Heart left ventricle (tissue), 13 donors: Measurements from ENCODE around the gene RCE1.

Source experiments
- CTCF ChIP-seq, 12 donors: fragments of 200-600 bp; sonication (generic) in 4 of 12; IDR thresholded peaks; one replicate each; pipeline versions ENCODE4 v1.5.0 to v1.8.0; 2018 to 2022; ENCODE audit warnings: antibody characterized with exemption in 12 of 12, mild to moderate bottlenecking in 5 of 12
- POLR2A ChIP-seq, 2 donors: fragments of 450-650 bp; IDR thresholded peaks; one replicate each; pipeline ENCODE4 v1.6.1; 2017; ENCODE audit warnings: antibody characterized with exemption in 2 of 2, mild to moderate bottlenecking in 2 of 2, moderate library complexity in 2 of 2
- donor health status: ischemic (EF 13 %, LVEDD 7.1; RV severe dilation, severe dysfunction).
- donor health status: DM: no; HTN: yes; CAD: no.
- donor health status: DM: no; HTN: no; CAD: no.
- donor health status: ischemic (EF 25% LVEDD 6.9; RV normal size, moderate dysfunction).
- donor health status: ischemic (EF 25% LVEDD 5.7; RV mildly dilated, moderate dysfunction).
- donor health status: ischemic (EF 35%, LVEDD 5.7; RV mildly dilated, moderate dysfunction).
- donor health status: nonischemic (EF 11% LVEDD 7.7; RV severe dilation, severe dysfunction).
- donor health status: DM: yes; HTN: yes; CAD: no.
- donor health status: PGD.
- donor health status: ischemic (EF 29% LVEDD 5.4; RV normal size, mild dysfunction).
- donor health status: nonischemic (EF 23%, LVEDD 6.1; RV moderate dilation, normal function).

GRCh38 chr11:66875378-66875777, 32.1 kb downstream of the RCE1 start:
- TF ChIP-seq CTCF (IDR thresholded peaks at IDR 0.05) = no peak
- no peak for TF ChIP-seq POLR2A (IDR thresholded peaks at IDR 0.05)
